Thyroid gland (tissue), 4 donors: ENCODE data around the gene DCLK3.

Experiments used
- CTCF ChIP-seq, 6 experiments: fragments of 200-600 bp in 3 of 6; fragments of 450-650 bp in 3 of 6; sonication (generic) in 3 of 6; IDR thresholded peaks; one replicate each; pipeline ENCODE4 v1.5.1; 2016 to 2019; ENCODE audit warnings: antibody characterized with exemption in 6 of 6, mild to moderate bottlenecking in 2 of 6, inconsistent platforms in 1 of 6, moderate library complexity in 1 of 6
- POLR2A ChIP-seq, 2 donors: fragments of 450-650 bp; IDR thresholded peaks; one replicate each; pipeline ENCODE4 v1.6.1; 2017; ENCODE audit warnings: antibody characterized with exemption in 2 of 2, mild to moderate bottlenecking in 2 of 2, moderate library complexity in 1 of 2

GRCh38 chr3:36744763-36745162, 19.6 kb downstream of the DCLK3 start:
- no peak for TF ChIP-seq CTCF (IDR thresholded peaks at IDR 0.05)
- no peak for TF ChIP-seq POLR2A (IDR thresholded peaks at IDR 0.05)
